NCI-H2029 treated with DMSO at 0.1 percent for 48 hours (cell line): ENCODE data around the gene MYO1B.

ENCODE experiments used
- DNase-seq: peaks from one replicate; lab custom pipeline; 2025; lab: John Stamatoyannopoulos, UW

The MYO1B gene

GRCh38 chr2:191226196-191226595 is 19.0 kb upstream of the MYO1B start:
- no peak for DNase-seq

- no peak for DNase-seq
These were observed 16.9 kb upstream of the MYO1B start for GRCh38 chr2:191228333-191228732.

GRCh38 chr2:191228861-191229260 is 16.3 kb upstream of the MYO1B start:
- DNase-seq, result no peak

GRCh38 chr2:191230174-191230573 is 15.0 kb upstream of the MYO1B start:
- no peak for DNase-seq

GRCh38 chr2:191231995-191232394 is 13.2 kb upstream of the MYO1B start:
- no peak for DNase-seq

GRCh38 chr2:191233533-191233932 is 11.7 kb upstream of the MYO1B start:
- no peak for DNase-seq

DNA sequence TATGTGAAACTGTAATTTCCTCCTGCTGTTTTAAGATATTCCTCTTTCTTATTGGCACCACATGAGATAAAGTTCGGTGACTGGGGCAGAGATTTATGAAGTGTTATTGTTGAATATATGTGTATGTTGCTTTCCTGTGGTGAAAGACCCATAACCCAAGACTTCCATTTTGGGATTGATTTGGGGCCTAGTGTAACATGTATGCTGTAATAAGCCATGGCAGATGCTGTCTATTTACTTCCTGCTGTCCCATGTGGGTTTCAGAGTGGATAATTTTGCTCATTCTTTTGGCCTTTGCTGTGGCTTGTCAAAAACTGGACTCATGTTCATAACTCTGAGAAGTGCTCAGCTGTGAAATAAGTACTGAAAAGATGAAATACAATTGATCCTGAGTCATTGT is 10.8 kb upstream of the MYO1B start:
- DNase-seq, result no peak

- DNase-seq, result no peak
These were observed 4.3 kb upstream of the MYO1B start for GRCh38 chr2:191240871-191241270.

DNA sequence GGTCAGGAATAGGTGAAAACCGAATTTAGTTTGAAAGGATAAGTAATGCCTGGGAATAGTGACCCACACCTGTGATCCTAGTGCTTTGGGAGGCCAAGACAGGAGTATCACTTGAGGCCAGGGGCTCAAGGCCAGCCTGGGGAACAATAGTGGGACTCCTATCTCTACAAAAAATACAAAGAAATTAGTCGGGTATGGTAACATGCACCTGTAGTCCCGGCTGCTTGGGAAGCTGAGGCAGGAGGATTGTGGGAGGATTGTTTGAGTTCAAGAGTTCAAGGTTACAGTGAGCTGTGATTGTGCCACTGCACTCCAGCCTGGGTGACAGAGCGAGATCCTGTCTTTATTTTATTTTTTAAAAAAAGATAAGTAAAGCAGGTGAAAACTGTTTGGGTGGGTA is 3.8 kb upstream of the MYO1B start:
- no peak for DNase-seq

GRCh38 chr2:191243154-191243553 is 2.0 kb upstream of the MYO1B start:
- DNase-seq, result no peak

DNA sequence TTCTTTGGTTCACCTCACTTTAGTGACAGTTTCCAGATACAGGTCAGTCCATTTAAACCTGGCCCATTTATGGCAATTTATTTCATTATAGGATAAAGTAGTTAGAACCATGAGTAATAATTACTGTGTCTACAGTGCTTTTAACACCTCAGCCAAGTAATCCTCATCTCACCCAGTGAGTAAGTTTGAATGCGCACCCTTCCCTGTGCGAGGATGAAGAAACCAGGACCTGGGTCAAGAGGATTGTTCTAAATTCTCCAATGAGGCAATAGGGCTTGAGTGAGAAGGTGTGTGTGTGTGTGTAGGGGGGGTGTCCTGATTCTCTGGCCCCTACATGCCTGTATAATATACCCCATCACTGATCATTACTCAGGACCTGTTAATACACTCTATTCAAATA is 854 bp upstream of the MYO1B start:
- no peak for DNase-seq

DNA sequence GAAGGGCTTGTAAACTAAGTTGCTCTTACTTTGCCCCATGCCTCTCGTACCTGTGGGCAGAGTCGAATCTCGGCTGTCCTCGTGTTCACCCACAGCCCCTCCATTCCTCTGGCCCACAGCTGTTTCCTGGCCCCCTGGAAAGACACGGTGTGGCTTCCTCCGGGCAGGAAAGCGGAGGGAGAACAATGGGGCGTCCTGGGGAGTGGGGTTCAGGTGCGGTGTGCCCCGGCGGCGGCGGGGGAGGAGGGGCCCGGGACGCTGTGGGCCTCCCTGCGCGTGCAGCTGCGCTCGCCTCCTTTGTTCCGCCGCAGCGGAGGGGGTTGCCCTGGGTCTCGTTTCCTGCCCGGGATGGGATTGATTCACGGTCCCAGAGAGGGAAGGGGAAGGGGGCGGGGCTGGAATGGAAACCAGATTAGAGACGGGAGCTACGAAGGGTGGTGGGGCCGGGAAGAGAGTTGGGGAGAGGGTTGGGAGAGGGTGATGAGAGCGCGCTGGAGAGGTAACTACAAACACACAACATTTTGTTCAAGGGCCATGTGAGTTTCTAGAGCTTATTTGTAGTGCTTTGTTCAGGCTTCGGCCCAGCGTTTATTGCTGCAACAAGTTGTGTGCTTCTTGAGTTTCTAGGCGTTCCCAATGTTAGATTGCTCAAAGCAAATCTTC is 796 bp downstream of the MYO1B start:
- peak; percentile 14 for DNase-seq

DNA sequence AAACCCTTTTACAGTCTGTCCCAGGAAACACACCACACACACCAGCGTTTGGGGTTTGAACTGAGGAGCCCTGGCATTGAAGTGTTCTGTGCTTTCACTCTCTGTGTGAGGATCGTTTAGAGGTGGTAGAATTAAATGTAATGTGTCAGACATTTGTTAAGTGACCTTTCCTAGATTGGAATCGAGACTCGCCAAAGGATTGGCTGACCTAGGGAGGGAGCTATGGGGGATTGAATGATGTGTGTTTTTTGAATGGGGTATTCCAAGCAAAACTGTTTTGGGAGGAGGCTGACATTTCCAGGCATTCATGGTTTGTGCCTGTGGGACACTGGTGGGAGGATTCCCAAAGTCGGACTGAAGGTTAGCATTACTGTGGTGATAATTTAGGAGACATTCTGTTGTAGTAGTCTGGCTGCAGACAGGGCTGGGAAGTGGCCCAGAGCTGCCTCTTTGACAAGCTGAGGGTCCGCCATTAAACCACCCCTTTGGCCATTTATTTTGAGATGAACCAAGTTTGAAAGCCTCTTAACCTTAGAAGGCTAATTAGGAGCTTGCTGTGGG is 1.7 kb downstream of the MYO1B start:
- DNase-seq, result no peak

GRCh38 chr2:191247381-191248057 is 2.3 kb downstream of the MYO1B start:
- peak; percentile 41 for DNase-seq

- DNase-seq, result no peak
These were observed 4.1 kb downstream of the MYO1B start for GRCh38 chr2:191249156-191249813.

DNA sequence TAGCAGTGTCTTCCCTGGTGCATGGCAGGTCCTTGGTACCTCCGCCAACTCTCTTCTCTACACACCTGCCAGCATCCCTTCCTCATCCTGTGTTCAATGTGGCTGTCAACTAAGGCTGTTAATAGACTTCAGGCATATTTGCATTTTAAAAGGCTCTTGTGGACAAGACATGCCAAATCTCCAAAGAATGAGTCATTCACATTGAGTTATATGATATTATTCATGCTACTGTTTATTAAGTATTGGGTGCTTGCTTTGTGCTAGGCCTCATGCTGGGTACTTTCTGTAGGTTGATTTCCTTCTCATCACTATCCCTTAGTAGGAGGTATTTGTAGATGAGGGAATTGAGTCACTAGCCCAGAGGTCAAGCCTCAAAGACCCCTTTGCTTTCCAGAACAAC is 5.2 kb downstream of the MYO1B start:
- no peak for DNase-seq

GRCh38 chr2:191250986-191251385 is 5.8 kb downstream of the MYO1B start:
- DNase-seq, result no peak

- DNase-seq, result no peak
These were observed 7.5 kb downstream of the MYO1B start for GRCh38 chr2:191252699-191253098.

DNA sequence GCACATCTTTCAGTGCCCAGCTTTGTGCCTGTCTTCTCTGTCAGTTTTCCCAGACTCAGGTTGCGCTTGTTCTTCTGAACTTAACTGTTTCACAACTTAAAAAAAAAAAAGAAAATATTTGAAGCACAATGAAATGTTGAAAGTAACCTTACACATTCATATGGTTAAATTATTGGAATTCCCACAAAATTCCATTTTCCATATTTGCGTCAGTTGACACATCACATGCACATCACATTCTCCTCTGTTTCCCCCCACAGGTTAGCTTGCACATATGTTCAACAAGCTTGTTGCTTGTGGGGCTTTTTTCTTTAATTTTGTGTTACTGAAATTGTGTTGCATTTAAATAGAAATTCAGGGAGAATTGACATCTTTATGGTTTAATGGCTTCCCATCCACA is 8.3 kb downstream of the MYO1B start:
- DNase-seq, result no peak

DNA sequence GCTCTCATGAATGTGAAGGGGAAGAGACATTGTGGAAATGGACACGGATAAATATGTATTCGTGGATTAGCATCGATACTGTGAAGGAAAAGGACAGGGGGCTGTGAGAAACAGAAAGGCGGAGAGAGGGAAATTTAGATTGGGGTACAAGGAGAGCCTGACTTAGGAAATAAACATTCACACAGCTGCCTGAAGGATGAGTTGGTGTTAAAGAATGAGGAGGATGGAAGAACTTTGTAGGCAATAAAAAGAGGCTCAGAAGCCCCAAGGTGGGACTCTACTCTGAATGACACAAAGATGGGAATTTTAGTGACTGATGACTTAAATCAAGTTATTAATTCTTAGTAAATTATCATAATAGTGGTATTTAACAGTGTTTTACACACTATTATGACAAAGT is 10.1 kb downstream of the MYO1B start:
- no peak for DNase-seq

DNA sequence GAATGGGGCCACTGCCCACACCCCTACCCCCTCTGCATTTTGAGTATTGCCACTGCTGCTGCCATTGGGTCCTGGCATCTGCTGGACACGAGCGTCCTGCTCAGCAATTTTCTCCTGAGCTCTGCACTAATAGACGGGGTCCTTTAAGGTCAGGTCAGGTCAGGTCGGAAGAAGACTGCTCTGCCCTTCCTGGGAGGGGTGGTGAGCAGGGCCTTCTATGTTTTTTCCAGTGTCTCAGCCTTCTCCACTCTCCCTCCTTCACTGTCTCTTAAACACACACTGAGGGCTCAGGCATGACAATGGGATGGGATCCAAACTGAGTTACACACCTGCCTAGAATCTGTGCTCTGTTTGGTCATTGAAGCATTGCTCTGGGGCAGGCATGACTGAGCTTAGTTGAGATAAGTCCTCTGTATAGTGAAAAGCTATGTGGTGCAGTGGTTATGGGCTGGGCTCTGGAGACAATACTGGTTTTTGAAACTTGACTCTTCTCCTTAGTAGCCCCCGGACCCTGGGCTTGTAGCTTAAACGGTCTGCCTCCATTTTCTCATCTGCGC is 10.6 kb downstream of the MYO1B start:
- DNase-seq, result no peak

DNA sequence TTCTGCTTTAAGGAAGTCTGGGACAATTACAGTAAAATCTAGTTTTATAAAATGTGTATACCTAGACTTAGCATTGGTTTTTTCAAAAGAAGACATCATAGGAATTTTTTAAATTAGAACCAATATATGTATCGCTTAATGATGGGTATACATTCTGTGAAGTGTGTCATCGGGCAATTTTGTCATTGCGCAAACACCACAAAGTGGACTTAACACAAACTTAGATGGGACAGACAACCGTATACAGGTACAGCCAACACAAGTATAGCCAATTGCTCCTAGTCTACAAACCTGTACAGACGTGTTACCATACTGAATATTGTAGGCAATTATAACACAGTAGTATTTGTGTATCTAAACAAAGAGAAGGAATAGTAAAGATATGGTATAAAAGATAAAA is 12.7 kb downstream of the MYO1B start:
- DNase-seq, result no peak

GRCh38 chr2:191258996-191259395 is 13.8 kb downstream of the MYO1B start:
- no peak for DNase-seq
